Heart left ventricle (tissue), 16 donors: ENCODE data around the gene MYO7B. TPM values are rescaled to one million over a fixed set of nuclear protein-coding genes. Genes with fewer than 3 reads are reported as not detected.

Experiments used
- ATAC-seq, 4 donors: fragments of 200-7000 bp; cut with Tn5 transposase; one replicate each; pipeline ENCODE4 v1.9.1; 2020 to 2022; ENCODE audit warnings: moderate library complexity in 4 of 4, mild to moderate bottlenecking in 3 of 4, moderate number of reproducible peaks in 1 of 4
- DNase-seq, 5 donors: peaks; one replicate each; pipeline ENCODE4 v3.0.0-alpha.2; 2020
- H3K27ac ChIP-seq, 12 donors: fragments of 200-600 bp; sonication (generic) in 4 of 12; one replicate each; pipeline versions ENCODE4 v1.5.0 to v1.8.0; 2016 to 2022; ENCODE audit warnings: mild to moderate bottlenecking in 2 of 12
- H3K27me3 ChIP-seq, 9 donors: fragments of 200-600 bp; sonication (generic) in 2 of 9; one replicate each; pipeline versions ENCODE4 v1.5.1 to v1.8.0; 2016 to 2022; ENCODE audit warnings: mild to moderate bottlenecking in 3 of 9
- H3K36me3 ChIP-seq, 9 donors: fragments of 200-600 bp; sonication (generic) in 2 of 9; one replicate each; pipeline versions ENCODE4 v1.5.0 to v1.8.0; 2018 to 2022; ENCODE audit warnings: mild to moderate bottlenecking in 2 of 9
- H3K4me1 ChIP-seq, 12 donors: fragments of 200-600 bp; sonication (generic) in 4 of 12; one replicate each; pipeline versions ENCODE4 v1.5.0 to v1.8.0; 2016 to 2022; ENCODE audit warnings: mild to moderate bottlenecking in 3 of 12
- H3K4me3 ChIP-seq, 12 donors: fragments of 200-600 bp; sonication (generic) in 4 of 12; one replicate each; pipeline versions ENCODE4 v1.5.0 to v1.8.0; 2017 to 2022; ENCODE audit warnings: mild to moderate bottlenecking in 9 of 12, moderate library complexity in 4 of 12
- H3K9me3 ChIP-seq, 12 donors: fragments of 200-600 bp; sonication (generic) in 4 of 12; one replicate each; pipeline versions ENCODE4 v1.5.0 to v1.8.0; 2016 to 2022; ENCODE audit warnings: mild to moderate bottlenecking in 1 of 12
- POLR2A ChIP-seq, 2 donors: fragments of 450-650 bp; IDR thresholded peaks; one replicate each; pipeline ENCODE4 v1.6.1; 2017; ENCODE audit warnings: antibody characterized with exemption in 2 of 2, mild to moderate bottlenecking in 2 of 2, moderate library complexity in 2 of 2
- WGBS, 4 donors: extraction: QIAGEN DNeasy Blood & Tissue Kit in 2 of 4; methylation state at CpG; one replicate each; pipeline versions ENCODE4 v1.1.5 to v1.1.7; 2013 to 2018; 5-methylcytosine and 5-hydroxymethylcytosine counted together
- intact Hi-C, 10 donors: fragments of 100-400 bp; cut with DNase I; formaldehyde crosslinking; loops; one replicate each; pipeline versions ENCODE4 v1.11.1 to v1.14.2; 2022
- polyA plus RNA-seq, 2 donors: library from polyadenylated mRNA; stranded (reverse); fragments of 200-250 nt; gene quantifications; one replicate each; pipeline ENCODE4 v1.2.3, GENCODE V29; 2013
- total RNA-seq, 9 donors: library from RNA; depleted of rRNA in 2 of 9; stranded (reverse); fragments of >200 nt in 2 of 9; fragmentation: NEBNext Ultra II Directional in 3 of 9; extraction: Animal tissue kit (Norgen Biotek cat#: 25700) in 3 of 9; gene quantifications; one replicate each; pipeline versions ENCODE4 v1.1.0 to v1.2.4, GENCODE V29; 2016 to 2023
- TF ChIP-seq, protein P1 (sequence below), 12 donors: fragments of 200-600 bp; sonication (generic) in 4 of 12; IDR thresholded peaks; one replicate each; pipeline versions ENCODE4 v1.5.0 to v1.8.0; 2018 to 2022; ENCODE audit warnings: antibody characterized with exemption in 12 of 12, mild to moderate bottlenecking in 5 of 12
- donor health status: ischemic (EF 13 %, LVEDD 7.1; RV severe dilation, severe dysfunction).
- donor health status: healthy with polysubstance abuse.
- donor health status: DM: no; HTN: yes; CAD: no.
- donor health status: DM: no; HTN: no; CAD: no.
- donor health status: ischemic (EF 25% LVEDD 6.9; RV normal size, moderate dysfunction).
- donor health status: ischemic (EF 25% LVEDD 5.7; RV mildly dilated, moderate dysfunction).
- donor health status: healthy.
- donor health status: DM: yes; HTN: yes; CAD: no.
- donor health status: ischemic (EF 35%, LVEDD 5.7; RV mildly dilated, moderate dysfunction).
- donor health status: nonischemic (EF 11% LVEDD 7.7; RV severe dilation, severe dysfunction).
- donor health status: DM: yes; HTN: yes; CAD: no.
- donor health status: PGD.
- donor health status: ischemic (EF 29% LVEDD 5.4; RV normal size, mild dysfunction).
- donor health status: nonischemic (EF 23%, LVEDD 6.1; RV moderate dilation, normal function).

MYO7B gene
- total and polyA plus RNA-seq, 11 donors, result 0.20 to 2.1 (median 0.90) TPM

DNA sequence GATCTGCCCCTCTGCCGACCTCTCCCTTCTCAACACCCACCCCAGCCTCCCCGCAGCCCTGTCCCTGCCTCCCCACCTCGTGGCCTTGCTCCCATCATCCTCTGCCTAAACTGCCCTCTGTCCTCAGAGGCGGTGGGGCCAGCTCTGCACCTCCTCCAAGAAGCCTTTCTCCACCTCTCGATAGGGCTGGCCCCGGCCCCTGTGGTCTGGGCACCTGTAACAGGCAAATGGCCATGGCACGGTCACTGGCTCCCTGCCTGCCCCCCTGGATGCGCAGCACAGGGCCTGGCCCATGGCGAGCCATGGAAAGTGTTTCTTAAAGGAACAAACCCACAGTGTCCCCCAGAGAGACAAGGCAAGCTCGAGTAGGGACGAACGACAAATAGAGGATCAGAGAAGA, 42.0 kb downstream of the MYO7B start:
- no peak overlapping the region for H3K4me3 ChIP-seq
- no peak overlapping the region for H3K27ac ChIP-seq
- no peaks in the 10 kb centered on the region for H3K36me3 ChIP-seq
- H3K9me3 ChIP-seq, result no peaks in the 10 kb centered on the region
- H3K27me3 ChIP-seq, result no peaks in the 10 kb centered on the region
- DNase-seq, result no peak
- H3K4me1 ChIP-seq, result peaks cover 0 to 15% (median 11%) of the 10 kb centered on the region in 12 donors
- no peak for ATAC-seq
- 93 to 96% (median 94%) methylated on average over 12 of the region's 12 CpGs for WGBS, 4 donors
- TF ChIP-seq POLR2A (IDR thresholded peaks at IDR 0.05), result no peak
- TF ChIP-seq, protein P1, sequence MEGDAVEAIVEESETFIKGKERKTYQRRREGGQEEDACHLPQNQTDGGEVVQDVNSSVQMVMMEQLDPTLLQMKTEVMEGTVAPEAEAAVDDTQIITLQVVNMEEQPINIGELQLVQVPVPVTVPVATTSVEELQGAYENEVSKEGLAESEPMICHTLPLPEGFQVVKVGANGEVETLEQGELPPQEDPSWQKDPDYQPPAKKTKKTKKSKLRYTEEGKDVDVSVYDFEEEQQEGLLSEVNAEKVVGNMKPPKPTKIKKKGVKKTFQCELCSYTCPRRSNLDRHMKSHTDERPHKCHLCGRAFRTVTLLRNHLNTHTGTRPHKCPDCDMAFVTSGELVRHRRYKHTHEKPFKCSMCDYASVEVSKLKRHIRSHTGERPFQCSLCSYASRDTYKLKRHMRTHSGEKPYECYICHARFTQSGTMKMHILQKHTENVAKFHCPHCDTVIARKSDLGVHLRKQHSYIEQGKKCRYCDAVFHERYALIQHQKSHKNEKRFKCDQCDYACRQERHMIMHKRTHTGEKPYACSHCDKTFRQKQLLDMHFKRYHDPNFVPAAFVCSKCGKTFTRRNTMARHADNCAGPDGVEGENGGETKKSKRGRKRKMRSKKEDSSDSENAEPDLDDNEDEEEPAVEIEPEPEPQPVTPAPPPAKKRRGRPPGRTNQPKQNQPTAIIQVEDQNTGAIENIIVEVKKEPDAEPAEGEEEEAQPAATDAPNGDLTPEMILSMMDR (IDR thresholded peaks at IDR 0.05), result no peak
- intact Hi-C loops, result no loop called here

DNA sequence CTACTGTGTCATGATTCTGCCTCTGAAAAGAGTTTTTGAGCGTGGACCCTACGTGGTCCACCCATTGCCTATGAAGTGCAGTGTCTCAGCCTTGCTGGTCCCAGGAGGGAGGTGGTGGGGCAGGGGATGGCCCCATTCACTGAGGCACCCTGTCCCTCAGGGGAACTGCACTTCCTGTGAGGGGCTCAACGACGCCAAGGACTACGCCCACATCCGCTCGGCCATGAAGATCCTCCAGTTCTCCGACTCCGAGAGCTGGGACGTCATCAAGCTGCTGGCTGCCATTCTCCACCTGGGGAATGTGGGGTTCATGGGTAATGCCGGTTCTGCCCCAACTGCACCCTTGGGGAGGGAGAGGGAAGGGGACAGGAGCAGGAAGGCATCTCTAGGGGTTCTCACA, 42.5 kb downstream of the MYO7B start:
- intact Hi-C loops, result no loop called here
- no peak overlapping the region for H3K4me3 ChIP-seq
- no peaks in the 10 kb centered on the region for H3K27me3 ChIP-seq
- no peak for TF ChIP-seq POLR2A (IDR thresholded peaks at IDR 0.05)
- TF ChIP-seq, protein P1 (IDR thresholded peaks at IDR 0.05), result no peak
- peaks cover 0 to 15% (median 11%) of the 10 kb centered on the region in 12 donors for H3K4me1 ChIP-seq
- ATAC-seq (no peak), DNase-seq (peak in 1 of 5 donors; percentile 11)
- no peaks in the 10 kb centered on the region for H3K36me3 ChIP-seq
- no peaks in the 10 kb centered on the region for H3K9me3 ChIP-seq
- 86 to 91% (median 89%) methylated on average over 11 of the region's 11 CpGs for WGBS, 4 donors
- no peak overlapping the region for H3K27ac ChIP-seq

DNA sequence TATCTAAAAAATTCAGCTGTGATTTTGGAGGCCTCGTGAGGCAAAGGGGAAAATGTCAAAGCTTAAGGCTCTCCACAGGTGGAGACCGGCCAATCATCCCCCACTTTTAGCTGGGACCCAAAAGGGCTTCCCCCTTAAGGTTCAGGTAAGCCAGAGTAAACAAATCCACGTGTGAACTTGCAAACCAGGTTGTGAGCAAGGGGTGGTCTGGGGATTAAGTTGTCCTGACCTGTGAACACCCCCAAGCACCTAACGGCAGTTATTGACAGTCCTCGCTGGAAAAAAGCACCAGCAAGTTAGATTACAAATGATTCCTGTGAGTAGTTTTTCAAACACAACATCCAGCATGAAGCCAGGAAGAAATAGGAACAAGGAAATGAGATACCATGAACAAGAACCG, 42.9 kb downstream of the MYO7B start:
- H3K4me3 ChIP-seq, result no peak overlapping the region
- H3K36me3 ChIP-seq, result no peaks in the 10 kb centered on the region
- intact Hi-C loops, result no loop called here
- TF ChIP-seq, protein P1 (IDR thresholded peaks at IDR 0.05), result no peak
- no peak for TF ChIP-seq POLR2A (IDR thresholded peaks at IDR 0.05)
- 75 to 83% (median 78%) methylated on average over 6 of the region's 6 CpGs for WGBS, 4 donors
- H3K4me1 ChIP-seq, result peaks cover 0 to 15% (median 11%) of the 10 kb centered on the region in 12 donors
- no peaks in the 10 kb centered on the region for H3K27me3 ChIP-seq
- ATAC-seq, result no peak
- H3K27ac ChIP-seq, result no peak overlapping the region
- no peak for DNase-seq
- H3K9me3 ChIP-seq, result no peaks in the 10 kb centered on the region

DNA sequence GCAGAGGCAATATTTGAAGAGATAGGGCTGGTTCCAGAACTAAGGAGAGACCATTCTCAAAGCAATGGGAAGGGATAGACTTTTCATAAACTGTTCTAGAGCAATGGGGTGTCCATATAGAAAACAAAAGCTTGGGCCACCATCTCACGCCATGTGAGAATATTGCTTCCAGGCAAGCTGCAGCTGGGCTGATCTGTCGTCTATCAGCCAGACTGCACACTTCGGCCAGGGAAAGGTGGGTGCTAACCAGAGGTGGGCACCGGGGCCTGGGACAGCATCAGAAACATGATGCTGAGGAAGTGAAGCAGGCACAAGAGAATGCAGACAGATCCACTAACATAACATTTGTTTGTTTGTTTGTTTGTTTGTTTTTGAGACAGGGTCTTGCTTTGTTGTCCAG, 43.7 kb downstream of the MYO7B start:
- Histone ChIP-seq H3K9me3 (no peaks in the 10 kb centered on the region), H3K27ac (no peak overlapping the region), H3K36me3 (no peaks in the 10 kb centered on the region), H3K4me1 (peaks cover 0 to 15% (median 11%) of the 10 kb centered on the region in 12 donors), H3K4me3 (no peak overlapping the region), H3K27me3 (no peaks in the 10 kb centered on the region)
- intact Hi-C loops, result no loop called here
- 91 to 95% (median 95%) methylated on average over 4 of the region's 4 CpGs for WGBS, 4 donors
- ATAC-seq, result no peak
- TF ChIP-seq, protein P1 (IDR thresholded peaks at IDR 0.05), result no peak
- no peak for TF ChIP-seq POLR2A (IDR thresholded peaks at IDR 0.05)
- DNase-seq, result no peak
